K562 (cell line): ENCODE results near the gene FXYD1.

Experiments used
- DMBX1 ChIP-seq: fragments of 250-450 bp; sonication (Bioruptor Pico); IDR thresholded peaks from 2 replicates; pipeline ENCODE4 v1.8.0; 2022; ENCODE audit warnings: inconsistent platforms, mild to moderate bottlenecking, moderate library complexity, borderline replicate concordance
- LARP7 ChIP-seq: fragments of 450-650 bp; IDR thresholded peaks from 2 replicates; pipeline ENCODE4 v1.6.1; 2016
- POLR2A ChIP-seq: fragments of 450-650 bp; conservative IDR thresholded peaks from 2 replicates; pipeline ENCODE4 v1.6.1; 2016
- ZNF431 ChIP-seq: sonication (generic); formaldehyde crosslinking; IDR thresholded peaks from 2 replicates; pipeline ENCODE4 v1.8.0; 2022; ENCODE audit warnings: mild to moderate bottlenecking, missing genetic modification reagents
- TF ChIP-seq, protein P1 (sequence below): fragments of 450-650 bp; IDR thresholded peaks from 2 replicates; pipeline ENCODE4 v1.6.1; 2016; ENCODE audit warnings: low read depth, mild to moderate bottlenecking, moderate library complexity
- TF ChIP-seq, protein P2 (sequence below), 3 experiments: IDR thresholded peaks in 2 of 3; conservative IDR thresholded peaks in 1 of 3; 2 replicates each; pipeline ENCODE4 v1.5.1; 2011 to 2012; ENCODE audit warnings: low read length in 3 of 3, mild to moderate bottlenecking in 3 of 3, control low read depth in 2 of 3, improper control_type of control experiment in 1 of 3, inconsistent platforms in 1 of 3, low read depth in 1 of 3, mixed read lengths in 1 of 3, moderate library complexity in 1 of 3; ENCODE audit not compliant: insufficient read depth in 2 of 3

- TF ChIP-seq DMBX1 (CRISPR knock-in tag) (no peak), LARP7 (no peak), POLR2A (peak; percentile 70), ZNF431 (no peak)
- TF ChIP-seq, protein P1, sequence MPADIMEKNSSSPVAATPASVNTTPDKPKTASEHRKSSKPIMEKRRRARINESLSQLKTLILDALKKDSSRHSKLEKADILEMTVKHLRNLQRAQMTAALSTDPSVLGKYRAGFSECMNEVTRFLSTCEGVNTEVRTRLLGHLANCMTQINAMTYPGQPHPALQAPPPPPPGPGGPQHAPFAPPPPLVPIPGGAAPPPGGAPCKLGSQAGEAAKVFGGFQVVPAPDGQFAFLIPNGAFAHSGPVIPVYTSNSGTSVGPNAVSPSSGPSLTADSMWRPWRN = no peak
- TF ChIP-seq, protein P2, sequence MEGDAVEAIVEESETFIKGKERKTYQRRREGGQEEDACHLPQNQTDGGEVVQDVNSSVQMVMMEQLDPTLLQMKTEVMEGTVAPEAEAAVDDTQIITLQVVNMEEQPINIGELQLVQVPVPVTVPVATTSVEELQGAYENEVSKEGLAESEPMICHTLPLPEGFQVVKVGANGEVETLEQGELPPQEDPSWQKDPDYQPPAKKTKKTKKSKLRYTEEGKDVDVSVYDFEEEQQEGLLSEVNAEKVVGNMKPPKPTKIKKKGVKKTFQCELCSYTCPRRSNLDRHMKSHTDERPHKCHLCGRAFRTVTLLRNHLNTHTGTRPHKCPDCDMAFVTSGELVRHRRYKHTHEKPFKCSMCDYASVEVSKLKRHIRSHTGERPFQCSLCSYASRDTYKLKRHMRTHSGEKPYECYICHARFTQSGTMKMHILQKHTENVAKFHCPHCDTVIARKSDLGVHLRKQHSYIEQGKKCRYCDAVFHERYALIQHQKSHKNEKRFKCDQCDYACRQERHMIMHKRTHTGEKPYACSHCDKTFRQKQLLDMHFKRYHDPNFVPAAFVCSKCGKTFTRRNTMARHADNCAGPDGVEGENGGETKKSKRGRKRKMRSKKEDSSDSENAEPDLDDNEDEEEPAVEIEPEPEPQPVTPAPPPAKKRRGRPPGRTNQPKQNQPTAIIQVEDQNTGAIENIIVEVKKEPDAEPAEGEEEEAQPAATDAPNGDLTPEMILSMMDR (IDR thresholded peaks at IDR 0.05 in 2 of 3, conservative IDR thresholded peaks at IDR 0.05 in 1 of 3; ENCODE audit: insufficient read depth in 2 of 3, low read depth in 1 of 3, low read length in 3 of 3) = no peak
These were observed 31.9 kb downstream of the FXYD1 start for GRCh38 chr19:35170359-35171061.
